AG04450 (cell line): ENCODE data around the gene IRS1. TPM values are rescaled to one million over a fixed set of nuclear protein-coding genes. Genes with fewer than 3 reads are reported as not detected.

Experiments used
- CTCF ChIA-PET: fragments of 300-600, 350-600 bp; formaldehyde crosslinking; extraction: SDS; loops from one replicate; lab custom pipeline; 2022; ENCODE audit warnings: antibody characterized with exemption, inconsistent platforms; lab: Charles Lee
- POLR2A ChIA-PET: fragments of 350-600 bp; formaldehyde crosslinking; extraction: SDS; loops from one replicate; lab custom pipeline; 2021; ENCODE audit warnings: antibody characterized with exemption, inconsistent platforms; lab: Yijun Ruan, JAX
- DNase-seq: peaks from one replicate; pipeline ENCODE4 v3.0.0-alpha.2; 2011; ENCODE audit warnings: low read depth, low spot score
- H3K27ac ChIP-seq: one replicate; pipeline ENCODE4 v1.5.1; 2012; ENCODE audit warnings: low read depth, low read length, control low read depth
- H3K27me3 ChIP-seq: one replicate; pipeline ENCODE4 v1.6.0; 2012; ENCODE audit warnings: low read length; ENCODE audit not compliant: control insufficient read depth, insufficient read depth
- H3K4me3 ChIP-seq: 2 replicates; pipeline ENCODE4 v1.5.1; 2011; ENCODE audit warnings: mild to moderate bottlenecking, low read depth, low read length, control low read depth
- H3K9me3 ChIP-seq: 2 replicates; pipeline ENCODE4 v1.5.1; 2012; ENCODE audit warnings: low read length; ENCODE audit not compliant: control insufficient read depth, insufficient read depth
- CTCF ChIP-seq: IDR thresholded peaks from 2 replicates; pipeline ENCODE4 v1.5.1; 2011; ENCODE audit warnings: low read depth, low read length, control low read depth, inconsistent platforms
- polyA plus RNA-seq: library from polyadenylated mRNA; depleted of rRNA; stranded (reverse); fragments of >200 nt; gene quantifications from 2 replicates; pipeline ENCODE4 v1.2.3, GENCODE V29; 2011

Gene IRS1
- polyA plus RNA-seq, 1 experiment = 32.9 TPM

DNA sequence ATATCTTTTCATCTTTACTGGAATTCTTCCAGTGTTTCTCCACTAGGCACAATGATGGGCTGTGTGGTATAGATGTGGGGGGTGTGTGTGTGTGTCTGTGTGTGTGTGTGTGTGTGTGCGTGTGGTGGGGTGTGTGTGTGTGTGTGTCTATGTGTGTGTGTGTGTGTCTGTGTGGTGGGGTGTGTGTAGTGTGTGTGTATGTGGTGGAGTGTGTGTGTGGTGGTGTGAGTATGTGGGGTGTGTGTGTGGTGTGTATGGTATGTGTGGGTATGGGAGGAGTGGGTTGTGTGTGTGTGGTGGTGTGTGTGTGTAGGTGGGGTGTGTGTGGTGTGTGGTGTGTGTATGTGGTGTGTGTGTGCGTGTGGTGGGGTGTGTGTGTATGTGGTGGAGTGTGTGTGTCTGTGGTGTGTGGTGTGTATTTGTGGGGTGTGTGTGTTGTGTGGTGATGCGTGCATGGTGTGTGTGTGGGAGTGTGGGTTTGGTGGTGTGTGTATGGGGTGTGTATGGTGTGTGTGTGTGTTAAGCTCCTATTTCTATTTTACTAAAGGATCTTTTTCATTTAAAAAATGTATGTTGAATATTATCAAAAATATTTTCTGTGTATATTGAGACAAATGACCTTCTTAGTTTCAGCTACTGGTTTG is 84.2 kb downstream of the IRS1 start:
- no peak for TF ChIP-seq CTCF
- Histone ChIP-seq H3K9me3 (no peaks in the 10 kb centered on the region), H3K27me3 (no peaks in the 10 kb centered on the region), H3K27ac (no peak overlapping the region), H3K4me3 (no peak overlapping the region)
- ChIA-PET CTCF (interaction anchor here (1.2 kb wide), 1 partner anchor 1055 kb away, joined by 7 read pairs; no protein-coding TSS in a partner anchor), POLR2A (no interaction called here)
- no peak for DNase-seq

DNA sequence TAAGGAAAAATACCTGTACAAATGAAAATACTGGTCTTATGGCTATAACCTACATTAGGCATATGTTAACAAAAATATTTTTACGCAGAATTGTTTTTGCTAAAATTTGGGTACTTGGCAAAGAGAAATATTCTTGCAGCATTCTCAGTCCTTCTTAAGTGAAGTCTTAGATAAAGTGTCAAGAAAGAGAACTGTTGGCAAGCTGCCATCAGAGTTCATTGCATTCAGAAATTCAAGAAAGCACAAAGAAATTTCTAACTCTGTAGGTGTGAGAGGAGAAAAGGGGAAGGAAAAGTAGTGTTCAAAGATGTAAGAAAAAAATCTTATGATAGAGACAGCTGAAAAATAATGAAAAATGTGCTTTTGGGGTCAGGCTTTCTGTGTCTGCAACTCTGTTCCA is 86.7 kb downstream of the IRS1 start:
- DNase-seq = no peak
- CTCF ChIA-PET = interaction anchor here (1.2 kb wide), 1 partner anchor 1043 kb away, joined by 4 read pairs; no protein-coding TSS in a partner anchor

GRCh38 chr2:226711606-226712296 is 87.9 kb downstream of the IRS1 start:
- no peak for DNase-seq
- H3K27ac ChIP-seq = no peak overlapping the region
- H3K4me3 ChIP-seq = no peak overlapping the region
- ChIA-PET POLR2A (no interaction called here), CTCF (interaction anchor here (1.2 kb wide), 1 partner anchor 1042 kb away, joined by 4 read pairs; no protein-coding TSS in a partner anchor)
- TF ChIP-seq CTCF = no peak
- H3K9me3 ChIP-seq = no peaks in the 10 kb centered on the region
- no peaks in the 10 kb centered on the region for H3K27me3 ChIP-seq

More for the DNA sequence above, 86.7 kb downstream of the IRS1 start:
- POLR2A ChIA-PET = no interaction called here
- Histone ChIP-seq H3K27ac (no peak overlapping the region), H3K27me3 (no peaks in the 10 kb centered on the region), H3K4me3 (no peak overlapping the region), H3K9me3 (no peaks in the 10 kb centered on the region)
- TF ChIP-seq CTCF = no peak

GRCh38 chr2:226707499-226707898 is 92.1 kb downstream of the IRS1 start:
- Histone ChIP-seq H3K27me3 (no peaks in the 10 kb centered on the region), H3K9me3 (no peaks in the 10 kb centered on the region), H3K27ac (no peak overlapping the region), H3K4me3 (no peak overlapping the region)
- DNase-seq = no peak
- ChIA-PET CTCF (no interaction called here), POLR2A (no interaction called here)
- no peak for TF ChIP-seq CTCF

- Histone ChIP-seq H3K27ac (no peak overlapping the region), H3K4me3 (no peak overlapping the region), H3K27me3 (no peaks in the 10 kb centered on the region), H3K9me3 (no peaks in the 10 kb centered on the region)
- TF ChIP-seq CTCF = no peak
- no peak for DNase-seq
- ChIA-PET CTCF (no interaction called here), POLR2A (interaction anchor here (0.7 kb wide), 1 partner anchor 27 kb away, joined by 3 read pairs; no protein-coding TSS in a partner anchor)
These were observed 93.7 kb downstream of the IRS1 start for GRCh38 chr2:226705965-226706364.
